Loucy (cell line): ENCODE results near the gene PNMA1.

ENCODE experiments used
- EZH2phosphoT487 ChIP-seq: fragments of 200-600 bp; IDR thresholded peaks from 2 replicates; pipeline ENCODE4 v1.6.1; 2018; ENCODE audit warnings: antibody characterized with exemption, mild to moderate bottlenecking, moderate library complexity, borderline replicate concordance
- TF ChIP-seq, protein P1 (sequence below): fragments of 200-600 bp; sonication (generic); conservative IDR thresholded peaks from 2 replicates; pipeline ENCODE4 v1.5.1; 2014; ENCODE audit warnings: mild to moderate bottlenecking, antibody characterized with exemption, low read length

DNA sequence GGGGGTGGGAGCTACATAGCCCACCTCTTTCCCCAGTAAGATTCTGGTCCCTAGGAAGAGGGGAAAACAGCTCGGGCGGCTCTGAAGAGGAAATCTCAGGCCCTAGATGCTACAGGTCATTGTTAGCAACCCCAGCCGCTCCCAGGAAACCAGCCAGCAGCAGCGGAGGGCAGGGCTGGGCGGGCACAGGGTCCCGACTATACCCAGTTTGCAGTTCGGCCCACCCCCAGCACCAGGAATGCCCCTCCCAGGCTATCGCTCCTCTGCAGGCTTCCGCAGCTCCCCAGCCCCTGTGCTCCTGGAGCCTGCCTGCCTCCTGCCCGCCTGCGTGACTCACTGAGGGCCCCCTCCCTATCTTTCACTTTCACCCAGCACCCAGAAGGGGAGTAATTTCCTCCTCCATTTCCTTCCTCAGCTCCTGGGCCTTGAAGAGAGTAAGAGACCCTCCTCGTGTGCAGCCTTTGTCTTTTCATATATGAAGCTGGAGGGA lies 27.2 kb upstream of the PNMA1 start:
- TF ChIP-seq, protein P1, sequence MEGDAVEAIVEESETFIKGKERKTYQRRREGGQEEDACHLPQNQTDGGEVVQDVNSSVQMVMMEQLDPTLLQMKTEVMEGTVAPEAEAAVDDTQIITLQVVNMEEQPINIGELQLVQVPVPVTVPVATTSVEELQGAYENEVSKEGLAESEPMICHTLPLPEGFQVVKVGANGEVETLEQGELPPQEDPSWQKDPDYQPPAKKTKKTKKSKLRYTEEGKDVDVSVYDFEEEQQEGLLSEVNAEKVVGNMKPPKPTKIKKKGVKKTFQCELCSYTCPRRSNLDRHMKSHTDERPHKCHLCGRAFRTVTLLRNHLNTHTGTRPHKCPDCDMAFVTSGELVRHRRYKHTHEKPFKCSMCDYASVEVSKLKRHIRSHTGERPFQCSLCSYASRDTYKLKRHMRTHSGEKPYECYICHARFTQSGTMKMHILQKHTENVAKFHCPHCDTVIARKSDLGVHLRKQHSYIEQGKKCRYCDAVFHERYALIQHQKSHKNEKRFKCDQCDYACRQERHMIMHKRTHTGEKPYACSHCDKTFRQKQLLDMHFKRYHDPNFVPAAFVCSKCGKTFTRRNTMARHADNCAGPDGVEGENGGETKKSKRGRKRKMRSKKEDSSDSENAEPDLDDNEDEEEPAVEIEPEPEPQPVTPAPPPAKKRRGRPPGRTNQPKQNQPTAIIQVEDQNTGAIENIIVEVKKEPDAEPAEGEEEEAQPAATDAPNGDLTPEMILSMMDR = no peak
- no peak for TF ChIP-seq EZH2phosphoT487
